HFFc6 (cell line): Measurements from ENCODE around the gene PCSK6. TPM values are rescaled to one million over a fixed set of nuclear protein-coding genes. Genes with fewer than 3 reads are reported as not detected.

ENCODE experiments used
- DNase-seq: peaks from one replicate; pipeline ENCODE4 v3.0.0-alpha.2; 2018
- H3K27ac Mint-ChIP-seq: 2 replicates; pipeline ENCODE4 v1.8.0; 2020; ENCODE audit warnings: mild to moderate bottlenecking, mixed read lengths
- H3K27me3 Mint-ChIP-seq: 2 replicates; pipeline ENCODE4 v1.8.0; 2021; ENCODE audit warnings: mild to moderate bottlenecking, moderate library complexity, mixed read lengths; ENCODE audit not compliant: insufficient read depth
- H3K36me3 Mint-ChIP-seq: 2 replicates; pipeline ENCODE4 v1.8.0; 2021; ENCODE audit warnings: low read depth, mixed read lengths
- H3K4me1 Mint-ChIP-seq: 2 replicates; pipeline ENCODE4 v1.8.0; 2020; ENCODE audit warnings: low read depth, mixed read lengths
- H3K4me3 Mint-ChIP-seq: 2 replicates; pipeline ENCODE4 v1.8.0; 2020; ENCODE audit warnings: mild to moderate bottlenecking, moderate library complexity, mixed read lengths
- H3K9me3 Mint-ChIP-seq: 2 replicates; pipeline ENCODE4 v1.8.0; 2020; ENCODE audit warnings: mild to moderate bottlenecking, mixed read lengths
- CTCF ChIP-seq: fragments of 200-600 bp; sonication (generic); IDR thresholded peaks from 2 replicates; pipeline ENCODE4 v1.5.0; 2021; ENCODE audit warnings: antibody characterized with exemption, mild to moderate bottlenecking
- total RNA-seq, 6 experiments: library from RNA; stranded (reverse); fragmentation: NEBNext Ultra II Directional; extraction: Animal tissue kit (Norgen Biotek cat#: 25700); gene quantifications; 2 replicates in 1 of 6; 3 replicates in 5 of 6; pipeline ENCODE4 v1.2.3, GENCODE V29; 2021

Gene PCSK6
- total RNA-seq, 6 experiments from 2014 or later = not detected

GRCh38 chr15:101477851-101478362 is 11.6 kb downstream of the PCSK6 start:
- Mint-ChIP-seq H3K27ac (no peak overlapping the region), H3K4me1 (no peaks in the 10 kb centered on the region), H3K36me3 (no peaks in the 10 kb centered on the region), H3K27me3 (peaks cover 31% of the 10 kb centered on the region), H3K9me3 (no peaks in the 10 kb centered on the region), H3K4me3 (no peak overlapping the region)
- DNase-seq = no peak
- no peak for TF ChIP-seq CTCF

- Mint-ChIP-seq H3K27ac (no peak overlapping the region), H3K27me3 (peaks cover 28% of the 10 kb centered on the region), H3K9me3 (no peaks in the 10 kb centered on the region), H3K36me3 (no peaks in the 10 kb centered on the region), H3K4me3 (no peak overlapping the region), H3K4me1 (no peaks in the 10 kb centered on the region)
- no peak for DNase-seq
- TF ChIP-seq CTCF = no peak
Measured at GRCh38 chr15:101476756-101477155, 12.8 kb downstream of the PCSK6 start.

- H3K4me3 Mint-ChIP-seq = no peak overlapping the region
- H3K4me1 Mint-ChIP-seq = no peaks in the 10 kb centered on the region
- peaks cover 36% of the 10 kb centered on the region for H3K27me3 Mint-ChIP-seq
- TF ChIP-seq CTCF = no peak
- no peaks in the 10 kb centered on the region for H3K9me3 Mint-ChIP-seq
- H3K36me3 Mint-ChIP-seq = no peaks in the 10 kb centered on the region
- H3K27ac Mint-ChIP-seq = no peak overlapping the region
- no peak for DNase-seq
Measured at GRCh38 chr15:101474983-101475382, 14.5 kb downstream of the PCSK6 start.

GRCh38 chr15:101474233-101474632 is 15.3 kb downstream of the PCSK6 start:
- no peaks in the 10 kb centered on the region for H3K9me3 Mint-ChIP-seq
- TF ChIP-seq CTCF = no peak
- no peaks in the 10 kb centered on the region for H3K36me3 Mint-ChIP-seq

GRCh38 chr15:101472033-101472432 is 17.5 kb downstream of the PCSK6 start:
- Mint-ChIP-seq H3K36me3 (no peaks in the 10 kb centered on the region), H3K4me3 (no peak overlapping the region), H3K27me3 (peaks cover 35% of the 10 kb centered on the region), H3K4me1 (no peaks in the 10 kb centered on the region), H3K9me3 (no peaks in the 10 kb centered on the region), H3K27ac (no peak overlapping the region)
- no peak for DNase-seq
- TF ChIP-seq CTCF = no peak

More at GRCh38 chr15:101474233-101474632, 15.3 kb downstream of the PCSK6 start:
- Mint-ChIP-seq H3K27ac (no peak overlapping the region), H3K4me3 (no peak overlapping the region), H3K4me1 (no peaks in the 10 kb centered on the region), H3K27me3 (peaks cover 28% of the 10 kb centered on the region)
- DNase-seq = no peak
